Right lung (tissue), 5 donors: Measurements from ENCODE around the gene ANAPC1. TPM values are rescaled to one million over a fixed set of nuclear protein-coding genes. Genes with fewer than 3 reads are reported as not detected.
A peak's percentile ranks its signal among the peaks of the same experiment; 100 is the strongest.
"Not testable (repeated sequence)": the region's sequence is repeated elsewhere in the genome, so short reads cannot be mapped to it uniquely, and the experiment has no call there.

ENCODE experiments used
- DNase-seq, 2 donors: peaks; one replicate each; pipeline ENCODE4 v3.0.0-alpha.2; 2013
- polyA plus RNA-seq, 5 donors: library from polyadenylated mRNA; unstranded; fragments of 120-200 nt; gene quantifications; one replicate each; pipeline versions ENCODE4 v1.2.1 to v1.2.3, GENCODE V29; 2013; ENCODE audit warnings: inconsistent platforms in 1 of 5, low replicate concordance in 1 of 5; ENCODE audit not compliant: insufficient read length in 5 of 5, insufficient read depth in 1 of 5

Gene ANAPC1
- polyA plus RNA-seq, 5 donors = 26.8 to 40.3 (median 37.2) TPM

DNA sequence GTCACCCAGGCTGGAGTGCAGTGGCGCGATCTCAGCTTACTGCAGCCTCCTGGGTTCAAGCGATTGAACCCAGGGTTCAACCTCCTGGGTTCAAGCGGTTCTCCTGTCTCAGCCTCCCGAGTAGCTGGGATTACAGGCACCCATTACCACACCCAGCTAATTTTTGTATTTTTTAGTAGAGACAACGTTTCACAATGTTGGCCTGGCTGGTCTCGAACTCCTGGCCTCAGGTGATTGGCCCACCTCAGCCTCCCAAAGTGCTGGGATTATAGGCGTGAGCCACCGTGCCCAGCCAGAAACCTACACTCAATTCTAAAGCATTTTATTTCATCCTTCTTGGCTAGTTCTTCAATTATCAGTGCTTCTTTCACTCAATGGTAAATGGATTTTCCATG lies 21.5 kb upstream of the ANAPC1 start:
- not testable (repeated sequence) for DNase-seq

DNA sequence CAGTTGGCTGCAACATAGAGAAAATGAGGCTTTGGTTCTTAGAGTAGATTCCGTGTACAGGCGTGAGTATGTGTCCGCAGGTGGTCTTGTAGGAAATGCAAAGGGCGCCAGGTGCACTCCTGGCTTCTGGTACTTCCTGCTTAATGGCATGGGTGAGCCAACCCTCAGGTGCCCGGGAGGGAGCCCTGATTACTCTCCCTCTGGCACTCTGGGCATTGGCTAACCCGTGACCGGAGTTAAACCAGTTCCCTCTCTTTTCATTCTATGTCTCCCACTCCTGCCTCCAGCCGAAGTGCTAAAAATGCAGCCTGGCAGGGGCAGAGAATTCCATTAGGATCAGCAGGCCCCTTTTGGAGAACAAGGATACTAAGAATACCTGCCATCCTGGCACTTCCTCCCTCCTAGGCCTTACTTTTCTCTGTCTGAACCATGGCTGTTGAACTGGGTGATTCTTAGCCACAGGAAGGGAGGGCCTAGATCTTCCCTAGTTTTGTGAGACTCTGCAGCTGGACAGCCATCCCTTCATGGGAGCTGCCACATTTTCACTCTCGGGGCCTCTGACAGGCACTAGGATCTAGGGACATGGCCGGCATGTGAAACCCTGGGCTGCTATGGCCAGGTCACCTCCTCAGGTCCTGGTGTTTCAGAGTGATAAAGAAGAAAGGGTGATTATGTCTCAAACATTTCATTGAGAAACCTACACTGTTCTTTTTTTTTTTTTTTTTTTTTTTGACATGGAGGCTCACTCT lies 20.9 kb upstream of the ANAPC1 start:
- DNase-seq = no peak

DNA sequence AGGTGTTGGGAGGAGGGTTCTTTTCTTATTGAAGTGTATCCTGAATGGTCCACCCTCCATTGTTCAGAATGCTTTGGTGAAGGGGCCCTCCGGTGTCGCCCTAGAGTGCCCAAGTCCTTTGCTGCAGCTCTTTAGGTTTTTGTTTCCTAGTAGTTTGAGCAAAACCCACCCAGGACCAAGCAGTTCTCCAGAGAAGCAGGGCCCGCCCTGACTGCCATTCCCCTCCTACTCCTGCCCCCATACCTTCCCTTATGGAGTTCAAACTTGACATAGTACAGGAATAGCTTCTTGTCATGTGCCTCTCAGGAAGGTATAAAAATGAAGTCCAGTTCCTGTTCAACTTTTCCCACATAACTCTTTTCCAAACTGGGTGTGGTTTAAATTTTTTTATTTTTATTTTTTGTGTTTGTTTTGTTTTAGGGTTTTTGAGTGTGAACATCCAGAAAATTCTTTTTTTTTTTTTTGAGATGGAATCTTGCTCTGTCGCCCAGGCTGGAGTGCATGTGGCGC lies 20.0 kb upstream of the ANAPC1 start:
- DNase-seq = no peak

DNA sequence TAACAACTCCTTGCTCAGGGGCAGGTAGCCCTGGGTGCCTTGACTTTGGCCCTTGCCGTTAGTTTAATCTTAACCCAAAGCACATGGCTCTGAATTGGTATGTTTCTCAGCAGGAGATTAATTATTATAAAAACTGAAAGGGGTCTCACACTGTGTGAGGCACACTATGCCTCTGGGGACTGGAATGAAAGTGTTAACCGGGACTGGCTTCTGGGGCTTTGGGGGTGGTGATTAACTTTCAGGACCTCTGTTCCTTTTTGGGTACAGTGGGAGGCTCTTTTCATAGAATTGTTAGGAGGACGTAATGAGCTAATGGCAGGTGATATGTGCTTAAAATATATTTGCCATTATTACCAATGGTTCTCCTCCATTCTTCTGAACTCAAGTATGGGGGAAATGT lies 19.5 kb upstream of the ANAPC1 start:
- no peak for DNase-seq

DNA sequence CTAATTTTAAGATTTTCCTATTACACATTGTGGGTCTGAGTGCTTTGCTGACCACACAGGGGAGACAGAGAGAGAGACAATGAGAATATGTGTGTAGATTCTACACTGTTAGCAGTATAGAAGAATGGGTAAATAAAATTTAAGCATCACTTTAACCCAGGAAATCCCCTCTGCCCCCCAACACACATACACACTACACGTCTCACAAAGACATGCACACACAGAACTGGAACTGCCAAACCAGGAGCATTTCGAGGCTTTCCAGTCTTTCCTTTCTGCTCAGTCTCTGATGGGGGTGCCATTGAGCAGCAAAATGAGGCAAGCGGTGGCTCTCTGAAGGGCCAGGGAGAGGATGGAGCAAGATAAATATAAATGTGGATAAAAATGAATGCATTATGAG lies 16.9 kb upstream of the ANAPC1 start:
- DNase-seq = peak in 1 of 2 donors; percentile 35

DNA sequence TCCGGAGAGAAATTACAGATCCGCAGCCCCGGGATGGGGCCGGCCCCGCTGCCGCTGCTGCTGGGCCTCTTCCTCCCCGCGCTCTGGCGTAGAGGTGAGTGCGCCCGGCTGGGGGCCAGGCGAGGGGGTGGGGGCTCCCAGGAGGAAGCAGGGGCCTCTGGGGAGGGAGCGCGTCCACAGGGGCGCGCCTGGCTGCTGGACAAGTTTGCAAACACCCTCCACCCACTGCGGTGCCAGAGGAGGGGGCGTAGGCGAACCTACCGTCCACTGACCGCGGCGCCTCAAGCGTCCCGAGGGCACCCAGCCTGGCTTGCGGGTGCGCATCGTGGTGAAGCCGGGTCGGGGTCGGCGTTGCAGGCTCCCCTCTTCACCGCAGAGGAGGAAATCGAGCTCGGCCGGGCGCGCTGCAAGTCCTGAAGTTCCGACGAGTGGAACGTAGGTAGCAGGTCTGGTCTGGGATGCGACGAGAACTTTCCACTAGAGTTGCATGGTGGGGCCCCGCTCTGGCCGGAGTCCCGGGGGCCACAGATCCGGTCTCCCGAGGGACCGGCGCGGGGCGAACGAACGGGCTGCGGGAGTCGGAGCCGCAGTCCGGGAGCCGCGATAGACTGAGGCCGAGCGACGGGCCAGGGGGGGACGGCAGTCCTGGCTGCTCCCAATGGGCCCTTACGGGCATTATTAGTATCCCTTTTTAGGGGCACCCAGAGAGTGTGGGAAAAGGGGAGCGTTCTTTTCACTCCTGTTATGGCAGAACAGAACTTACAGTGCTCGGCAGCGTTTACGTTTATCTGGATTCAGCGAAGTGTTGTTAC lies 14.9 kb upstream of the ANAPC1 start:
- no peak for DNase-seq

DNA sequence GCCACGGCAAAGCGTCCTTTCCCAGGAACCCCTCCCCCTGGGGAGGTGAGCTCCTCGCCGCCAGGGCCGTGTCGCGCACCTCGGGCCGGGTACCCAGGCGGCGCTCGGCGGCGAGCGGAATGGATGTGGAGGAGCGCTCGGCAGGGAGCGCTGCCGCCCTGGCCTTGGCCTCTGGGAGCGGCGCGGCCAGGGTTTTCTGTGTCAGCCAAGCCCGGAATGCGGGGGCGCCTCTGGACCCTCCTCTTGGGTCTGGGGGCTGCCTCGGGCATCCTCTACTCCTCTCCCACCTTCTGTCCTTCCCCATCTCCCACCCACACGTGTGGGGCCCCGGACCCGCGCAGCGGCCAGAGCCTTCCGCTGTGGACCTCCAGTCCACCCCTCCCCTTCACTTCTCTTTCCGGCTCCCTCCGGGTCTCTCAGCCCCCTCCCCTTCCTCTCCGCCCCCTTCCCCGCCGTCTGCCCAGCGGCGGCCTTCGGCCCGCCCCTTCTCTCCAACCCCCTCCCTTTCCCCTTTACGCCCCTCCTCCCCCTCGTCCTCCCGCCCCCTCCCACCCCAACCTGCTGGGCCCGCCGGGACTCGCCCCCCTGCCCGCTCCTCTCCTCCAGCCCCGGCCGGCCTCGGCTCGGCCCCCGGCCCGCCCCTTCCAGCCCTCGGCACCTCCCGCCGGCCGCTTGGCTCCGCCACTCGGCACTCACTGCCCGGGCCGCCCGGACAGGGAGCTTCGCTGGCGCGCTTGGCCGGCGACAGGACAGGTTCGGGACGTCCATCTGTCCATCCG lies 14.1 kb upstream of the ANAPC1 start, which contains the start of gene MERTK:
Gene MERTK (plus strand): TSS at position 684 of the 779 bp plus-strand sequence. CDS start 129 bp downstream, outside the sequence.
- DNase-seq = peak; percentile 91 to 93

DNA sequence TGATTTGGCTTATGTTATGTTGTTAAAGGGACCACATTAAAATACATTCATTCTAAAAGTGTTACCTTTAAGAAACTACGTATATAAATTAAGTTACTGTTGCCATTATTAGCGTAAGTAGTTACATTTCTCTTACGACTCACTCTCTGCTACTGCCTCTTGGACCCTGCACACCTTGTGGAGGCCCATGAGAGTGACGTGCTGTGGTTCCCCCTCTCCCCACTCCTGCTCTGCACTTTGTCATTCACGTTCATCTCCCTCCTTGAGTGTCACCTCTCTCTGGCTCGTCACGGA lies 13.6 kb upstream of the ANAPC1 start:
- DNase-seq = no peak

DNA sequence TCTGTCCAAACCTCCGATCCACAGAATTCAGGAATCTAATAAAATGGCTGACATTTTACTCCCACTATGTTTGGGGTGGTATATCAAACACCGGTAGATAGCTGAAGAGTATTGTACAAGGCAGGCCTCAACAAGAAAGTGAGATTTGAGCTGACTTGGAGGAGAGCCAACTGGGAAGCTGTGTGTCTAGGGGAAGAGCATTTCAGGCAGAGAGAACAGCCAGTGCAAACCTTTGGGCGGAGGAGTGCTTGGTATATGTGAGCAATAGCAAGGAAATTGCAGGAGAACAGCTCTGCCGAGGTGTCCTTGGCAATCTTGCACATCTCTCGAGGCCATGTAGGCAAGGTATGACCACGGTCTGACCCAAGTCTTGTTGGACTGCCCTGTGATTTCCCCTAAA lies 12.6 kb upstream of the ANAPC1 start:
- no peak for DNase-seq

DNA sequence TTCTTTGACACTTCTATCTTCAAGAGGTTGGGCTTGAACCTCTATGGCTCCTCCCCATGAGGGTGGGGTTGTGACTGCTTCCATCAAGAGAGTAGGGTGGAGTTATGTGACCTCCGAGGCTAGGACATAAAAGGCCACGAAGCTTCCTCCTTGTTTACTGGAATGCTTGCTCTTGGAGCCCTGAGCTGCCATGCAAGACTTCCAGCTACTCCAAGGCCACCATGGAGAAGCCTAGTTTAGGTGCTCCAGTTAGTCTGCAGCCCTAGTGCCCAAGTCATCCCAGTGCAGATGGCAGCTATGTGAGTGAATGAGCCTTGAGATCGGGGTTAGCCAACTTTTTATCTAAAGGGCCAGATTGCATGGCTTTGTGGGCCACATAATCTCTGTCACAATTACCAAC lies 12.0 kb upstream of the ANAPC1 start:
- DNase-seq = no peak

DNA sequence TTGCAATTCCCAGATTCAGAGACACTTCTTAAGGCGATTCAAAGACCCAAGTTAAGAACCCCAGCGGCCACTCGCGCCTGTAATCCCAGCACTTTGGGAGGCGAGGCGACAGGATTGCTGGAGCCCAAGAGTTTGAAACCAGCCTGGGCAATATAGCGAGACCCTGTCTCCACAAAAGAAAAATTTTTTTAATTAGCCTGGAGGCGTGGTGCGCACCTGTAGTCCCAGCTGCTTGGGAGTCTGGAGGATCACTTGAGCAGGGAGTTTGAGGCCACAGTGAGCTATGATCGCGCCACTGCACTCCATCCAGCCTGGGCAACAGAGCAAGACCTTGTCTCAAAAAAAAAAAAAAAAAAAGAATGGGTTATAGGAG lies 585 bp upstream of the ANAPC1 start:
- no peak for DNase-seq

DNA sequence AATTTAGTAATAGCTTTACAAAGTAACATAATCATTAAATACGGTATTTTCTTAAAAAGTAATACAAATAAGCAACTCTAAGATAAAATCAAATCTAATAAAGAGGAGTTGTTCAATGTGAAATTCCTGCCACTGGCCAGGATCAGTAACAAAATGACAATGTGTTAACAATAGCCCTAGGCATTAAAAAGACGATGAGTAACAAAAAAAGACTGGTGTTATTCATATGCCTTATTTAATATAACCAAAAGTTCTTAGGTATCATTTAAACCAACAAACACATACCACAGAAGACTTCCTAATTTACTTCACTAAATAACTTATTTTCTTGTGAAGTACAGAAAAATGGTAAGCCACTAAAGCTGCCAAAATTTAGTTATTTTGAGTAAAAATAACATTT lies 11.2 kb downstream of the ANAPC1 start:
- DNase-seq = not testable (repeated sequence)

DNA sequence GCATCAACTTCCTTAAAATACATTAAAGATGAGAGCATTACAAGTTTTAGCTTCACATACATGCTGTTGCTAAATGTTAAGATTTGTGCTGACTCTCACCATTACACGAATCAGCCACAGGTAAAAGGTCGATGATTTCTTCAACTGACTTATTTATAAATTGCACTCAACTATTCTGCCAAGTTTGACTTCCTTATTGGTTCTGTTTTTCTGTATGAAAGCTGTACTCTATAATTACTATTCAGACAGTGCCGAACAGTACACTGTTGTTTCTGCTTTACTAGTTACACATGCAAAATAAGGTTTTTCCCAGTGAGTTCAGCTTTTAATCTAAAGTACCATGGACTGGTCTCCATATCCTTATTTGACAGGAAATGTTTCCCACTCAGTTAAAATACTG lies 18.9 kb downstream of the ANAPC1 start:
- not testable (repeated sequence) for DNase-seq

DNA sequence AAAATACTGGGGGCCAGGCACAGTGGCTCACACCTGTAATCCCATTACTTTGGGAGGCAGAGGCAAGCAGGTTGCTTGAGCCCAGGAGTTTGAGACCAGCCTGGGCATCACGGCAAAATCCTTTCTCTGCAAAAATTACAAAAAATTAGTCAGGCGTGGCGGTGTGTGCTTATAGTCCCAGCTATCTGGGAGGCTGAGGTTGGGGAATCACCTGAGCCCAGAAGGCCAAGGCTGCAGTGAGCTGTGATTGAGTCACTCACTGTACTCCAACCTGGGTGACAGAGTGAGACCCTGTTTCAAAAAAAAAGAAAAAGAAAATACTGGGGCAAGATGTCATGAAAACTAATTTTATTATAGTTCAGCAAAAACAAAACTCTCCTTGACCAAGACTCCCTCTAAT lies 24.0 kb downstream of the ANAPC1 start:
- not testable (repeated sequence) for DNase-seq

DNA sequence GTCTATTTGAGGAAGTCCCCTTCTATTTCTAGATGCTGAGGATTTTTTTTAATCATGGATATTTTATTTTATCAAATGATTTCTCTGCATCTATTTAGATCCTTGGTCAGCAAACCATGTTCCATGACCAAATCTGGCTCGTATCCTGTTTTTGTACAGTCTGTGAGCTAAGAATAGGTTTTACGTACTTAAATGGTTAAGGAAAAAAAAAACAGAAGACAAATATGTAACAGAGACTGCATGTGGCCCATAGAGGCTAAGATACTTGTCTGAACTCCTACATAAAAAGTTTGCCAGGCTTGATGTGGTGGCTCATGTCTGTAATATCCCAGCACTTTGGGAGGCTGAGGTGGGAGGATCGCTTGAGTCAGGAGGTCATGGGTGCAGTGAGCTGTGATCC lies 31.4 kb downstream of the ANAPC1 start:
- DNase-seq = not testable (repeated sequence)

DNA sequence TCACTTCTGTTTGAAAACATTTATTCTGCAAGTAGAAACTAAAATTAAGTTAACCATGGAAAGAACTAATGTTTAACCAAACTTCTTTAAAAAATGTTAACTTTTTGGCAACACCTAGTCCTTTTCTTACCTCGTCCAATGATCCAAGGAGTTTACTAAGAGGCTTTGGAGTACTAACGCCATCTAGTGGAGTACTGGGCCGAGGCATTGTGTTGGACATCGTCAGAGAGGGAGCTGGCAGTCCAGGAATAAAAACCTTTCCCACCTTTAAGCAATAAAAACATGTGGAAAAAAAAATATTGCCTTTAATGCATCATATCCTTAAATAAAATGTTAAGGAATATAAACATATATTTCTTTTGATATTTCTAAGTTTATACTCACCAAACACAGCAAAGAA lies 33.3 kb downstream of the ANAPC1 start:
- not testable (repeated sequence) for DNase-seq

DNA sequence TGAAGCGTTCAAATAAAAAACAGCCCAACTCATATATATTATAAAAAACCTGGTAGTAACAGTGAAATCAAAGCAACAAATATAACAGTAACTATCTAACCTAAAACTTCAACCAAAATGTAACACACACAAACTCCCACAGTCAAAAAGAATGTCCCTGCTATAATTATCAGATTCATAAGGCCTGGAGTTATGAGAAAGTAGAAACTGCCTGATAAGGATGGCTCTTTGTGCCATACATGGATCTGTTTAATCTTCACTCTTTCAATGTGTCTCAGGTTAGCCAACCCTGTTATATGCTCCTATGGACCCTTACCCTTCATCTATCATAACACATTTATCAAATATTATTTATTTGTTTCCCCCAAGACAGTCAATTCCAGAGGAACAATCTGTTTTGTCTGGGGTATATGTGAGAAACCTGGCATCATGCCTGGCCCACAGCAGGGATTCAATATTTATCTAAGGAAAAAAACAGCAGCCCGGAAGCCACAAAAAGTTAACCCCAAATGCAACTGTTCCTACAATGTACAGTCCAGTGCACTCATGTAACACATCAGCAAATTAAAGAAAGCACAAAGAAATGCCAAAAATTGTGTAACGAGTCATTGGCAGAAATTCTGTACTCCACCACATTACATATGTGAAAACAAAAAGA lies 44.2 kb downstream of the ANAPC1 start:
- peak; percentile 34 for DNase-seq

DNA sequence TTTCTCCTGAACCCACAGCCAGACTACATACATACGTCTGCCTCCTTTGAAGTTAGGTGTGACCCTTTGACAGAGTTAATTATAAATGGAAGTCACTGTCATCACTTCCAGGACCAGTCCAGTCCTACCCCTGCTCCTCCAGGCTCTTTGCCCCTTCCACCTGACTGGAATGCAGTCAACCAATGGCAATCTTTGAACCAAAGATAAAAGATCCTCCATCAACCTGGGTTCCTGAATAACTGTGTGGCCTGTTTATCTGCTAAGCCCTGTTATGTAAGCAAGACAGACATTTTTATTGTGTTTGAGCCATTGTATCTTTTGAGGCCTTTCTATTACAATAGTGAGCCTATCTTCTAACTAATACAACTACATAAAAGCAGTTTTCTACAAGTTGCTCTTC lies 45.0 kb downstream of the ANAPC1 start:
- DNase-seq = not testable (repeated sequence)

DNA sequence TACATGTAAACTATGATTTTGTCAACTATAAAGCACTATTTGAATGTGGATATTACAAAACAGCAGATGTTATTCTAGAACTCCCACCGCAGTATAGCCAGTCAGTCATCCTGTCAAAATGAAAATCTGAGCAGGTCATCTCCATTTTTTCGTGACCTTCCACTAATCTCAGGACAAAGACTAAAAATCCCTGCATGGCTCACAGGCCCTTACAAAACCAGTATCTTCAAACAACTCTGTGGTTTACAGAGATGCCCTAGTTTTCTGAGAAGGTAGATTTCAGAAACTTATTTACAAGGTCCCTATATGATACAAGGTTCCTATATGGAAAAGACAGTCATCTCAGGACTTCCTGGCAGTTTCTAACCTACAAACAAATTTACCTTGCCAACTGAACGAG lies 49.8 kb downstream of the ANAPC1 start:
- not testable (repeated sequence) for DNase-seq

DNA sequence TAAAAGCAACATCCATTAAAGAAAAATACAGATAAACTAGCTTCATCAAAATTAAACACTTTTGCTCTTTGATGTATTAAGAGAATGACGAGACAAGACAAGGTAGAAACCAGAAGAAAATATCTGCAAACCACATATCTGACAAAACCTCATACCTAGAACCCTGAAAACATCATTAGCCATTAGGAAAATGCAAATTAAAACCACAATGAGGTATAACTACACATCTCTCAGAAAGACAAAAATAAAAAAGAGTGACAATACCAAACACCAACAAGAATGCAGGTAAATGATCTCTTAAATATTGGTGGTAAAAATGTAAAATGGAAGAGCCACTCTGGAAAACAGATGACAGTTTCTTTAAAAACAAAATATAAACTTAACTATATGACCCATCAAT lies 53.5 kb downstream of the ANAPC1 start:
- DNase-seq = not testable (repeated sequence)

DNA sequence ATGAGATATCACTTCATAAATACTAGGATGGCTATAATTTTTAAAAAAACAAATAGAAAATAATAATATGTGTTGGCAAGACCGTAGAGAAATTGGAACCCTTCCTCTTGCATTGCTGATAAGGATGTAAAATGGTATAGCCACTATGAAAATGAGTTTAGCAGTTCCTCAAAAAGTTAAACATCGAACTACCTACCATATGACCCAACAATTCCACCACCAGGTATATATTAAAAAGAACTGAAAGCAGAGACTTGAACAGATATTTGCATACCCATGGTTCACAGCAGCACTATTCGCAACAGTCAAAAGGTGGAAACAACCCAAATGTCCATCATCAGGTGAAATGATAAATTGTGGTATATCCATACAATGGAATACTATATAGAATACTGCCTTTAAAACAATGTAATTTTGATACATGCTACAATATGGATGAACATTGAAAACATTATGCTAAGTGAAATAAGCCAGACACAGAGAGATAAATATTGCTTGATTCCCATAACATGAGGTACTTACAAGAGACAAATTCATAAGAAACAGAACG lies 55.7 kb downstream of the ANAPC1 start:
- not testable (repeated sequence) for DNase-seq
